HG02885 (cell line): ENCODE results near the gene MCRIP2.
"Not testable (repeated sequence)": the region's sequence is repeated elsewhere in the genome, so short reads cannot be mapped to it uniquely, and the experiment has no call there.

Source experiments
- ATAC-seq: cut with Tn5 transposase; IDR thresholded peaks from one replicate; pipeline ENCODE4 v1.9.1; 2021; ENCODE audit warnings: mild to moderate bottlenecking; ENCODE audit not compliant: unreplicated experiment, poor library complexity

MCRIP2 gene, protein sequence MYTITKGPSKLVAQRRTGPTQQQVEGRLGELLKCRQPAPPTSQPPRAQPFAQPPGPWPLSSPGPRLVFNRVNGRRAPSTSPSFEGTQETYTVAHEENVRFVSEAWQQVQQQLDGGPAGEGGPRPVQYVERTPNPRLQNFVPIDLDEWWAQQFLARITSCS

GRCh38 chr16:641326-642188 lies at the start of gene MCRIP2:
TSS of gene MCRIP2 (plus strand) at chr16:641828. CDS start at chr16:641992, 164 bp downstream.
- peak; percentile 56 for ATAC-seq

- ATAC-seq: no peak
These were observed 49.6 kb upstream of the MCRIP2 start for GRCh38 chr16:591892-592517.

GRCh38 chr16:592518-593306 lies 48.9 kb upstream of the MCRIP2 start:
- ATAC-seq: no peak

- no peak for ATAC-seq
These were observed 48.2 kb upstream of the MCRIP2 start for GRCh38 chr16:593406-593805.

DNA sequence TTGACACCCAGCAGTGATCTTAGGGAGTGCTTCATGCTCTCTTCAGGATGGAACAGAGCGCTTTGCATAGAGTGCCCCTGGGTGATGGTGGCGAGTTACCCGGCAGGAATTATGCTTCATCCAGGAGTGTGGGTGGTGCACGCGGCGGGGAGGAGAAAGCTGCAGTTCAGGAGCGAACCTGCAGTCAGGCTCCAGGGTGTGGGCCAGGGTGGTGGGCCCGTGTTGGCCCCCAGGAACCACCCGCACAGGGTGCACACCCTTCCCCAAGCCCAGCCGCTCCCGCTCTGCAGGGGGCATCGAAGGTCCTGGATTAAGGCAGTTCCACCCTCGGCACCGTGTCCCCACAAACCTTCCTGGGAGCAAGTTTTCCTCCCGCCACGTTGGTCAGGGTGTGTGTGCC lies 47.8 kb upstream of the MCRIP2 start:
- ATAC-seq: no peak

DNA sequence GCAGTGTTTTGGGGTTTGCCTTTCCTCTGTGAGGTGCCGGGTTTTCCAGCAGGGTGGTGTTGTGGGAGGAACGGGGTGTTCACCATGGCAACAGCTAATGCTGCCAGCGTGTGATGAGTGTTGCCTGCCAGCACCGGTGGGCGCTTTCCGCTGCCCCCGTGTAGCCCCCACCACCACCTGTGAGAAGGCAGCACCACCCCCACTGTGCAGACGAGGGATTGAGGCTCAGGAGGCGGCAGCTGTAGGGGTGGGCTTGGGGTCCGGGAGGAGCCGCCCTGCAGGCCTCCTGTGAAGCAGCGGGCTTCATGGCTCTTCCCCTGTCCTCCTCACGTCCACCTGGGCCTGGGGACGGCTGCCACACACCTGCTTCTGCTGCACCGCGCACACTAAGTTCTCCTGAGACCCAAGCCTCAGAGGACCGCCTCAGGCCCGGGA lies 46.5 kb upstream of the MCRIP2 start:
- no peak for ATAC-seq

DNA sequence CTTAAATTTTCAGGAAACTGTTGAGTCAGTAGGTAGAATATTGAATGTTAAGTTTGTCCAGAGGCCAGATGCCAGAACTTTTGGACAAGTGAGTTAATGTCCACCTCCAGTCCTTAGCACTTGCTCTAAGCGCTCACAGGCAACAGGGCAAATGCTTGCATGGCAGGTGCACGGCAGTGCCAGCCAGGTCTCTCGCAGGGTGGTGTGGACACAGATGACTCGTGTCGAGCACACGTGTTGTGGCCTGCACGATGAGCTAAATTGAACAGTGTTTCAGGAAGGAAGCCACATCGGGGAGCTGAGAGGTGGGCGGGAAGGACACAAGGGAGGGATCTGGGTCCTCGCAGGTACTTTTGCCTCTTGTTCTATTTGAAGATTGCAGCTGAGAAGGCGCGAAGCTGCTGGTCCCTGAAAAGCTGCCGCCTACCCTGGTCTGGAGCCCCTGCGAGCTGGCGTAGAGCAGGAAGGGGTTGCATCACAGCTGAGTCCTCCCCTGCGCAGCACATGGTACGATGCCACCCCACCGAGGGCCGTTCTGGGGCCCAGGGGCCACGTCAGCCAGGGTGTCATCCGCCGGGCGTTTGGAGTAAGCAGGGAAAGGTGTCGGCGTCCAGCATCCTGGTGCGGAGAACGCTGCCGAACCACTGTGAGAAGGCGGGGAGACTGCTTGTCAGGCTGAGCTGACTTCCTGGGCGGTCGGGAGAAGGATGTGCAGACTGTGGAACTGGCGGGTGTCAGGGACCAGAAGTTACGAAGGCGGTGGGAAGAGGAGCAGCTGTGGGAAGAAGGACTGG lies 45.5 kb upstream of the MCRIP2 start:
- no peak for ATAC-seq

DNA sequence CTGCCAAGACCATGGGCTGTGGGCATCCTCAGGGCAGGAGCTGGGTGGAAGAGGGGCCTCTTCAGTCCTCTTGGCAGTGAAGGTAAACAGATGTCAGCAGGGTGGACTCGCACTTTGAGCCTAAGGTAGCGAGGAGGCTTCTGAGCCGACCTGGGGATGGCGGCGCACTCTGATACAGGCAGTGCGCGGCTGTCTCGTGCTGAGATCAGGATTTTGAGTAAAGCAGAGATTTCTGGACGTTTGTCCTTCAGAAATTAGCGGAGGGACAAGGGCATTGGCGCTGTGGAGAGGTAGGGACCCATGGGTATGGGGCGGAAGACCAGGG lies 44.9 kb upstream of the MCRIP2 start:
- ATAC-seq: no peak

DNA sequence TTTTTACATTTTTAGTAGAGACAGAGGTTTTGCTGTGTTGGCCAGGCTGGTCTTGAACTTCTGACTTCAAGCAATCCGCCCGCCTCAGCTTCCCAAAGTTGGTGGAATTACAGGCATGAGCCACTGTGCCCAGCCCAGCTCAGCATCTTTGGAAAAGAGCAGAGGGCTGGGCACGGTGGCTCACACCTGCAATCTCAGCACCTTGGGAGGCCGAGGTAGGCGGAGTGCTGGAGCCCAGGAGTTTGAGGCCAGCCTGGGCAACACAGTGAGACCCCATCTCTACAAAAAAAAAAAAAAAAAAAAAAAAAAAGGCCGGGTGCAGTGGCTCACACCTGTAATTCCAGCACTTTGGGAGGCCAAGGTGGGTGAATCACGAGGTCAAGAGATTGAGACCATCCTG lies 44.0 kb upstream of the MCRIP2 start:
- ATAC-seq: not testable (repeated sequence)

DNA sequence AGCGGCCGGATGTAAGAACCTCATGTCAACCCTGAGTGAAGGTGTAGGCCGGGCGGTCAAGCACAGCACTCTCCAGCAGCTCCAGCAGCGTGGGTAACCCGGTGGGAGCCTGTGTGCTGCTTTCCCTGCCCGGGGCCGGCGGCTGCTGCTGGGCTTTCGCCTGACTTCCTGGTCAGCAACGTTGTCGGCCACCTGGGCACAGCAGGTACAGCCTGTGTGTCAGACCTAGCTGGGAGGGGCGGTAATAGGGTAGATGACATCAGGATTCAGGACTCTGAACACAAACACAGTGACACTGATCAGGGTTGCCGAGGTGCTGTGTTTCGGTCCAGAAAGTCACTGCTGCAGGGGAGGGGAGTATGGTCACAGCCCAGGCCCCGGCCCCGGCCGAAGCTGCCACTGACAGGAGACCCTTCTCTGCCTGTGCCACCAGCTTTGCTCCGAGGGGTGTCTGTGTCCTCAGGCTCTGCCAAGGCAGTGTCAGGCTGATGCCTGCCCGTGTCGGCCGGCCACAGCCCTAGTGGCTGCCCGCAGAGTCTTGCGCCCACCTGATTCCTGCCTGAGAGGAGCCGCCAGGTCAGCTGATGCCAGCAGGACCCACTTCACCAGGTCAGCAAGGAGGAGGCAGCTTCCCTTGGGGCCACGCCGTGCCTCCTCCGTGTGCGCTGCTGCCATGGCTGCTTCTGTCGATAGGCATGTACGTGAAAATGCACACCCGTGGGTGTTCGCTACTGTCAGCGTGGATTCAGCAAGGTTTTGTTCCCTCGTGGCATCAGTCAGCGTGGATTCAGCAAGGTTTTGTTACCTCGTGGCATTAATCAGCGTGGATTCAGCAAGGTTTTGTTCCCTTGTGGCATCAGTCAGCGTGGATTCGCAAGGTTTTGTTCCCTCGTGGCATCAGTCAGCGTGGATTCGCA lies 42.5 kb upstream of the MCRIP2 start:
- no peak for ATAC-seq

DNA sequence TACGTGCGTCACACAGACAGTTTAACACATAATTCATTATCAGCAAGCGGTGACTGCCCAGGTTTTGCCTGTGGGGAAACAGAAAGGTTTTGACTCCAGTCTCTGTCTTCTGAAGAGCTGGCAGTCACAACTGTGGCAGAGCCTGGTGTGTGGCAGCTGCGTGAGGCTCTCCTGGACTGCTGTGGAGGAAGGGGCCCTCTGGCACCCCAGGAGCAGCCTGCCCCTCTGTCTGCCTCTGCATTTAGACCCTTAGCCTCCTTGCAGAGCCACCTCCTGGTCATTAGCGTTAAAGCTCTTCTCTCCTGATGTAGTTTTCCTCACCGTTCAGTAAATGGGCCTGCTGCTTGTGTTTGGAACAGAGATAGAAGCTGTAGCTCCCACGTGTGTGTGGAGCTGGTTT lies 40.8 kb upstream of the MCRIP2 start:
- no peak for ATAC-seq

DNA sequence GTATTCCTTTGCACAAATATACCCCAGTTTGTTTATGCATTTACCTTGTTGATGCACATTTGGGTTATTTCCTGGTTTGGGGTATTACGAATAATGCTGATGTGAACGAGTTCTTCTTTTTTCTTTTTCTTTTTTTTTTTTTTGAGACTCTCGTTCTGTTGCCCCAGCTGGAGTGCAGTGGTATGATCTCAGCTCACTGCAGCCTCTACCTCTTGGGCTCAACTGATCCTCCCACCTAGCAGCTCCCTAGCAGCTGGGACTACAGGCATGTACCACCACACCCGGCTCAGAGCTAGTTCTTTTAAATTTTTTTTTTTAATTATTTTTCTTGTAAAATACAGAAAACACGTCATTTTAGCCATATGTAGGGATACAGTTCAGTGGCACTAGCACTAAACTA lies 37.7 kb upstream of the MCRIP2 start:
- no peak for ATAC-seq

GRCh38 chr16:606656-607307 lies 34.8 kb upstream of the MCRIP2 start:
- ATAC-seq: no peak

- ATAC-seq: no peak
These were observed 33.6 kb upstream of the MCRIP2 start for GRCh38 chr16:608019-608418.

- no peak for ATAC-seq
These were observed 32.3 kb upstream of the MCRIP2 start for GRCh38 chr16:609316-609715.

- no peak for ATAC-seq
These were observed 31.6 kb upstream of the MCRIP2 start for GRCh38 chr16:609984-610383.

DNA sequence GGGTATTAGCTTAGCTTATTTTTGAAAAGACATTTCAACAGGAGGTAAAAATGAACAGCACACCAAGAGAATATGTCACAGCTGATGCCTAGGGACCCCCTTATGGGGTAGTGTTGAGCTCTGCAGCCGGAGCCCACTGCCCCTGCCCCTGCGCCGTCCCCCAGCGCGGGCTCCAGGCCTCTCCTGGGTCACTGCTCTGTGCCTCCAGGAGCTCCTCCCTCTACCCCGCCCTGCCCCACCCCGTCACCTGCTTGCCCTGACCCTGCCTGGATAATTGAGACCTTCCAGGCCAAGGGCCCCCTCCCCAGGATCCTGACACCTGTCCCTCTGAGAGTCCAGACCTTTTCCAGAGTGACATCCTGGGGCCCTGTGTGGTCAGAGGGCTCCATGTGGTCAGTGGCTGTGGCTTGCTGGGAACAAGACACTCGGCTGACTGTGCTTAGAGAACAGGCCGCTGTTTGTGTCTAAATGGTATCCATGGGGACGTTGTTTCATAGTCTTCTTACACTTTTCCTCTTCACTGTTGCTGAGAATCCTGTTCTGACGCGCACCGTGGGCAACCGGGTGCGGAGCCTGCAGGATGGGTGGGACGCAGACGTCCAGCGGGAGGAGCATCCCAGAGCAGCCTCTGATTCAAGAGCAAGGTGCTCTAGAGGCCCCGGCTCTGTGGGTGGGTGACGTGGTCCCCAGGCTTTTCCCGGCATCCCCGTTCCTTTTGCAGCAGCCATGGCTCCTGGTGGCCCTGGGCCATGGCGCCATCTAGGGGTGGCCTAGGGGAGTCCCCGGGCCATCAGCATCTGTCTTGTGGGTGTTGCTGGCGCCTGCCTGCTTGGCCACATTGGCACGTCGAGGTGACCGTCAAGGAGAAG lies 30.9 kb upstream of the MCRIP2 start:
- ATAC-seq: no peak

DNA sequence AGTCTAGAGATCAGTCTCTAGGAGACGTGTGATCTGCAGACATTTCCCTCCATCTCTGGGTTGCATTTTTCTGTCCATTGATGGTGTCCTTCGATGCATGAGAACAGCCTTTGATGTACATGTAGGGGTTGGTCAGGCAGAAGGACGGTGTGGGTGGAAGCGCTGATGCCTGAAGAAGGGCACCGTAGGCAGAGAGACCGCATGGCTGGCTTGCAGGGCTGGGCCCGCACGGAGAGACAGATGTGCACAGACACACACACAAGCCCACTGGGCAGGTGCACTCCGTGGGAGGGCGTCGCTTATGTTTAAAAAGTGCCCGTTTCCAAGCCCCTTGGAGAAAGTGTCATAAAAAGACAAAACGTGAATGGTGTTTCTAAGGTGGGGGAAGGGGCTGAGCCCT lies 26.5 kb upstream of the MCRIP2 start:
- ATAC-seq: no peak
